ENCODE data around the gene TSPAN17.

Gene TSPAN17

GRCh38 chr5:176621661-176622079 lies 25.6 kb upstream of the TSPAN17 start:
- TF ChIP-seq FOXM1 (IDR thresholded peaks at IDR 0.05; ENCODE audit: borderline replicate concordance, low read depth), result no peak
- no peak for TF ChIP-seq TEAD4 (IDR thresholded peaks at IDR 0.05)
- no peak for TF ChIP-seq USF1 (IDR thresholded peaks at IDR 0.05)
- no peak for TF ChIP-seq ZBTB7A (IDR thresholded peaks at IDR 0.05; ENCODE audit: low read depth)
- TF ChIP-seq, protein P1, sequence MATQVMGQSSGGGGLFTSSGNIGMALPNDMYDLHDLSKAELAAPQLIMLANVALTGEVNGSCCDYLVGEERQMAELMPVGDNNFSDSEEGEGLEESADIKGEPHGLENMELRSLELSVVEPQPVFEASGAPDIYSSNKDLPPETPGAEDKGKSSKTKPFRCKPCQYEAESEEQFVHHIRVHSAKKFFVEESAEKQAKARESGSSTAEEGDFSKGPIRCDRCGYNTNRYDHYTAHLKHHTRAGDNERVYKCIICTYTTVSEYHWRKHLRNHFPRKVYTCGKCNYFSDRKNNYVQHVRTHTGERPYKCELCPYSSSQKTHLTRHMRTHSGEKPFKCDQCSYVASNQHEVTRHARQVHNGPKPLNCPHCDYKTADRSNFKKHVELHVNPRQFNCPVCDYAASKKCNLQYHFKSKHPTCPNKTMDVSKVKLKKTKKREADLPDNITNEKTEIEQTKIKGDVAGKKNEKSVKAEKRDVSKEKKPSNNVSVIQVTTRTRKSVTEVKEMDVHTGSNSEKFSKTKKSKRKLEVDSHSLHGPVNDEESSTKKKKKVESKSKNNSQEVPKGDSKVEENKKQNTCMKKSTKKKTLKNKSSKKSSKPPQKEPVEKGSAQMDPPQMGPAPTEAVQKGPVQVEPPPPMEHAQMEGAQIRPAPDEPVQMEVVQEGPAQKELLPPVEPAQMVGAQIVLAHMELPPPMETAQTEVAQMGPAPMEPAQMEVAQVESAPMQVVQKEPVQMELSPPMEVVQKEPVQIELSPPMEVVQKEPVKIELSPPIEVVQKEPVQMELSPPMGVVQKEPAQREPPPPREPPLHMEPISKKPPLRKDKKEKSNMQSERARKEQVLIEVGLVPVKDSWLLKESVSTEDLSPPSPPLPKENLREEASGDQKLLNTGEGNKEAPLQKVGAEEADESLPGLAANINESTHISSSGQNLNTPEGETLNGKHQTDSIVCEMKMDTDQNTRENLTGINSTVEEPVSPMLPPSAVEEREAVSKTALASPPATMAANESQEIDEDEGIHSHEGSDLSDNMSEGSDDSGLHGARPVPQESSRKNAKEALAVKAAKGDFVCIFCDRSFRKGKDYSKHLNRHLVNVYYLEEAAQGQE (IDR thresholded peaks at IDR 0.05; ENCODE audit: low read depth), result no peak
- no peak for TF ChIP-seq EGR1 (IDR thresholded peaks at IDR 0.05)
- no peak for TF ChIP-seq TAF1 (IDR thresholded peaks at IDR 0.05; ENCODE audit: low read depth)
- no peak for TF ChIP-seq TCF12 (IDR thresholded peaks at IDR 0.05; ENCODE audit: low read depth)
- no peak for TF ChIP-seq RAD21 (IDR thresholded peaks at IDR 0.05; ENCODE audit: low read depth)
- no peak for TF ChIP-seq NFIC (IDR thresholded peaks at IDR 0.05)
- no peak for TF ChIP-seq CEBPB (IDR thresholded peaks at IDR 0.05)
- no peak for TF ChIP-seq EP300 (IDR thresholded peaks at IDR 0.05; ENCODE audit: borderline replicate concordance)
- TF ChIP-seq YY1 (IDR thresholded peaks at IDR 0.05; ENCODE audit: low read depth), result no peak
- TF ChIP-seq CREB1 (IDR thresholded peaks at IDR 0.05; ENCODE audit: low read depth), result no peak
- TF ChIP-seq MAX (IDR thresholded peaks at IDR 0.05), result no peak

DNA sequence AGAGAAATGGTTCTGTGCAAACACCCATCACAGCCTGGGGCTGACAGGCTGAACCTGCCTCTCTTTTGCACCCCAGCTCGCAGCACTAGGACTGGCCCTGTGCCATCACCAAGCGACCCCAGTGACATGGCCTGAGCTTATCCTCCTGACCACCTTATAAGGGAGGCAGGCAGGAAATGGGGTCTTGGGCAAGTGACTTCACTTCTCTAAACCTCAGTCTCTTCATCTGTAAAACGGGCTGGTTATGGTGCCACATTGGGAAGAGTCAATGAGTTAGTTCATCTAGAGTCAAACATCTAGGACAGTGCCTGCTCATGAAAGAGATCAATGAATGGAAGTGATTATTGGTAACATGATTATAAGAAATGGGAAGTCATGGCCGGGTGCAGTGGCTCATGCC lies 23.1 kb upstream of the TSPAN17 start:
- TF ChIP-seq YY1 (IDR thresholded peaks at IDR 0.05; ENCODE audit: low read depth) (no peak), TAF1 (IDR thresholded peaks at IDR 0.05; ENCODE audit: low read depth) (no peak), NFIC (IDR thresholded peaks at IDR 0.05) (no peak), TEAD4 (IDR thresholded peaks at IDR 0.05) (no peak), CREB1 (IDR thresholded peaks at IDR 0.05; ENCODE audit: low read depth) (no peak), EP300 (IDR thresholded peaks at IDR 0.05; ENCODE audit: borderline replicate concordance) (no peak), EGR1 (IDR thresholded peaks at IDR 0.05) (no peak), USF1 (IDR thresholded peaks at IDR 0.05) (no peak), RAD21 (IDR thresholded peaks at IDR 0.05; ENCODE audit: low read depth) (no peak), FOXM1 (IDR thresholded peaks at IDR 0.05; ENCODE audit: borderline replicate concordance, low read depth) (no peak), MAX (IDR thresholded peaks at IDR 0.05) (no peak), ZBTB7A (IDR thresholded peaks at IDR 0.05; ENCODE audit: low read depth) (no peak), CEBPB (IDR thresholded peaks at IDR 0.05) (no peak), TCF12 (IDR thresholded peaks at IDR 0.05; ENCODE audit: low read depth) (no peak)
- TF ChIP-seq, protein P1 (IDR thresholded peaks at IDR 0.05; ENCODE audit: low read depth), result no peak

DNA sequence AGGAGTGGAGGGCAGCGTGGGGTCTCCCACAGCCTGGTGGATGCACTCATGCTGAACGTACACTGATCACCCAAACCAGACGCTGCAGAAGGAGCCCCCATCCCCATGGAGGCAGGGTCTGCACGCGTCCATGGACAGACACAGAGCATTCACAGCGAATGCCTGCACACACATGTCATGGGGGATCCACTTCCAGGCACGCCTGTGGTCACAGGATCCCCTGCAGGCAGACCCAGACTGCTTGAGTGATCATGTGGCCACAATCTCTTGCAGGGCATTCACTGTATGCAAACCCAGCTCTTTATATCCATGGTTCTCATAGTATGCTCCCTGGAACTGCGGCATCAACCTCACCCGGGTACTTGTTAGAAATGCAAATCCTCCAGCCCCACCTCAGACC lies 22.3 kb upstream of the TSPAN17 start:
- no peak for TF ChIP-seq USF1 (IDR thresholded peaks at IDR 0.05)
- TF ChIP-seq FOXM1 (IDR thresholded peaks at IDR 0.05; ENCODE audit: borderline replicate concordance, low read depth), result no peak
- no peak for TF ChIP-seq CEBPB (IDR thresholded peaks at IDR 0.05)
- TF ChIP-seq MAX (IDR thresholded peaks at IDR 0.05), result no peak
- no peak for TF ChIP-seq TEAD4 (IDR thresholded peaks at IDR 0.05)
- TF ChIP-seq CREB1 (IDR thresholded peaks at IDR 0.05; ENCODE audit: low read depth), result no peak
- no peak for TF ChIP-seq EP300 (IDR thresholded peaks at IDR 0.05; ENCODE audit: borderline replicate concordance)
- TF ChIP-seq TCF12 (IDR thresholded peaks at IDR 0.05; ENCODE audit: low read depth), result no peak
- no peak for TF ChIP-seq TAF1 (IDR thresholded peaks at IDR 0.05; ENCODE audit: low read depth)
- no peak for TF ChIP-seq RAD21 (IDR thresholded peaks at IDR 0.05; ENCODE audit: low read depth)
- no peak for TF ChIP-seq YY1 (IDR thresholded peaks at IDR 0.05; ENCODE audit: low read depth)
- TF ChIP-seq NFIC (IDR thresholded peaks at IDR 0.05), result no peak
- TF ChIP-seq ZBTB7A (IDR thresholded peaks at IDR 0.05; ENCODE audit: low read depth), result no peak
- no peak for TF ChIP-seq EGR1 (IDR thresholded peaks at IDR 0.05)
- TF ChIP-seq, protein P1 (IDR thresholded peaks at IDR 0.05; ENCODE audit: low read depth), result no peak

Measured in Ishikawa (cell line).